ENCODE data around the gene TRAPPC6A. TPM values are rescaled to one million over a fixed set of nuclear protein-coding genes. Genes with fewer than 3 reads are reported as not detected.

TRAPPC6A gene
- total and polyA plus RNA-seq, 2 of the 13 experiments (the other 11 are each of a cell fraction or from before 2014, with no cell fraction given): 6.5 to 21.0 TPM

- TF ChIP-seq POGK (CRISPR knock-in tag; conservative IDR thresholded peaks at IDR 0.05) (0 out of 2 replicates have a peak, but pooled peaks have one; percentile 46), MLLT10 (CRISPR knock-in tag; IDR thresholded peaks at IDR 0.05) (no peak), ISL2 (CRISPR knock-in tag; IDR thresholded peaks at IDR 0.05) (no peak), ZNF570 (CRISPR knock-in tag; IDR thresholded peaks at IDR 0.05; ENCODE audit: borderline replicate concordance) (no peak), HIC2 (CRISPR knock-in tag; IDR thresholded peaks at IDR 0.05; ENCODE audit: low read depth) (peak; percentile 71; the same call in 1 of the 2 replicates), ERF (CRISPR knock-in tag; IDR thresholded peaks at IDR 0.05) (no peak), ATM (IDR thresholded peaks at IDR 0.05; ENCODE audit: borderline replicate concordance) (no peak), CBX5 (CRISPR knock-in tag; IDR thresholded peaks at IDR 0.05; ENCODE audit: borderline replicate concordance) (no peak; the same call in 1 of the 2 replicates), PAWR (CRISPR knock-in tag; IDR thresholded peaks at IDR 0.05; ENCODE audit: borderline replicate concordance) (no peak), NRL (CRISPR knock-in tag; IDR thresholded peaks at IDR 0.05; ENCODE audit: borderline replicate concordance) (no peak), NPAS2 (CRISPR knock-in tag; IDR thresholded peaks at IDR 0.05; ENCODE audit: borderline replicate concordance) (no peak), NR2C2 (CRISPR knock-in tag; IDR thresholded peaks at IDR 0.05; ENCODE audit: borderline replicate concordance) (no peak), SYNCRIP (IDR thresholded peaks at IDR 0.05; ENCODE audit: insufficient read depth, low read depth, low read length) (no peak), NR2F1 (CRISPR knock-in tag; IDR thresholded peaks at IDR 0.05) (no peak), MBNL3 (CRISPR knock-in tag; conservative IDR thresholded peaks at IDR 0.05) (no peak), RAD51 (IDR thresholded peaks at IDR 0.05; ENCODE audit: borderline replicate concordance) (no peak), IKZF4 (CRISPR knock-in tag; IDR thresholded peaks at IDR 0.05; ENCODE audit: borderline replicate concordance, low read depth, not compliant biosample characterization) (no peak), TAF15 (IDR thresholded peaks at IDR 0.05; ENCODE audit: low read depth, low read length, poor library complexity, severe bottlenecking) (no peak), ZFP36L1 (CRISPR knock-in tag; IDR thresholded peaks at IDR 0.05) (no peak), TEAD3 (CRISPR knock-in tag; optimal IDR thresholded peaks at IDR 0.05; ENCODE audit: borderline replicate concordance) (no peak), FOXO4 (CRISPR knock-in tag; conservative IDR thresholded peaks at IDR 0.05) (0 out of 2 replicates have a peak, but pooled peaks have one; percentile 37), SMAD3 (CRISPR knock-in tag; IDR thresholded peaks at IDR 0.05) (no peak)
Measured at GRCh38 chr19:45164577-45165335, 13.3 kb downstream of the TRAPPC6A start (continued).

Data from HepG2 (cell line).